Measurements from ENCODE around the gene SDR42E2.

The SDR42E2 gene

DNA sequence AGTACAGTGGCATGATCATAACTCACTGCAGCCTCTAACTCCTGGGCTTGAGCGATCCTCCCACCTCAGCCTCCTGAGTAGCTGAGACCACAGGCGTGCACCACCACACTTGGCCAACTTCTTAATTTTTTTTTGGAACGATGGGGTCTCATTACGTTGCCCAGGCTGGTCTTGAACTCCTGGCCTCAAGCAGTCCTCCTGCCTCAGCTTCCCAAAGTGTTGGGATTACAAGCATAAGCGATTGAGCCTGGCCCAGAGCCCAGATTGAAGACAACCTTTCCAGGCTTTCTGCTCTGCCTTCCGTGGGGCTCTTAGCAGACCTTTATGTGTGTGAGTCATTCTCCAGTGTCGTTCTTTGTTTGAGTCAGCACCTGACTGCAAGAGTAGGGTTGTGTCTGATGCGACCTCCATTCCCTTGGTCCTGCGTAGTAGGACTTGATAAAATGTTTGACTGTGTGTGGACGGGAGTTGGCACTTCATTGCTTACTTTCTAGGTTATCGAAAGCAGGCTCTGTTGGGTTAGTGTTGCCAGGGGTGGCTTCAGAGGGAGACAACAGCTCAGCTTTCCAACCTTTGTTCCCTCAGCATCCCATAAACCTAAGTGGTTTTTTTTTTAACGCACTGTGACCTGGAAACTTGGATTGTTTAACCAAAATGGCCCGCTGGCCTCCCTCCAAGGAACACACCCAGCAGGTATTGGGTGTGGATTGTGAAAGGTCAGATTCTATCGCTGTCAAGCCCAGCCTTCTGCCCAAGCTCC lies 70.2 kb downstream of the SDR42E2 start (continued):
- no peak for TF ChIP-seq ZNF548 (tag by site-specific recombination; IDR thresholded peaks at IDR 0.05)
- peak; percentile 72 for TF ChIP-seq ZNF10 (tag by site-specific recombination; IDR thresholded peaks at IDR 0.05)
- no peak for TF ChIP-seq ZNF670 (tag by site-specific recombination; IDR thresholded peaks at IDR 0.05; ENCODE audit: low read depth)
- TF ChIP-seq ZNF274 (IDR thresholded peaks at IDR 0.05; ENCODE audit: low read length), result no peak
- no peak for TF ChIP-seq ZNF274 (tag by site-specific recombination; IDR thresholded peaks at IDR 0.05; ENCODE audit: borderline replicate concordance)
- peak; percentile 61; the same call in 1 of the 2 replicates for TF ChIP-seq ZEB2 (tag by site-specific recombination; IDR thresholded peaks at IDR 0.05)
- TF ChIP-seq, protein P1, sequence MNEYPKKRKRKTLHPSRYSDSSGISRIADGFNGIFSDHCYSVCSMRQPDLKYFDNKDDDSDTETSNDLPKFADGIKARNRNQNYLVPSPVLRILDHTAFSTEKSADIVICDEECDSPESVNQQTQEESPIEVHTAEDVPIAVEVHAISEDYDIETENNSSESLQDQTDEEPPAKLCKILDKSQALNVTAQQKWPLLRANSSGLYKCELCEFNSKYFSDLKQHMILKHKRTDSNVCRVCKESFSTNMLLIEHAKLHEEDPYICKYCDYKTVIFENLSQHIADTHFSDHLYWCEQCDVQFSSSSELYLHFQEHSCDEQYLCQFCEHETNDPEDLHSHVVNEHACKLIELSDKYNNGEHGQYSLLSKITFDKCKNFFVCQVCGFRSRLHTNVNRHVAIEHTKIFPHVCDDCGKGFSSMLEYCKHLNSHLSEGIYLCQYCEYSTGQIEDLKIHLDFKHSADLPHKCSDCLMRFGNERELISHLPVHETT (tag by site-specific recombination; IDR thresholded peaks at IDR 0.05), result no peak; the same call in 1 of the 2 replicates
- TF ChIP-seq ZNF112 (tag by site-specific recombination; IDR thresholded peaks at IDR 0.05), result no peak
- TF ChIP-seq, protein P2, sequence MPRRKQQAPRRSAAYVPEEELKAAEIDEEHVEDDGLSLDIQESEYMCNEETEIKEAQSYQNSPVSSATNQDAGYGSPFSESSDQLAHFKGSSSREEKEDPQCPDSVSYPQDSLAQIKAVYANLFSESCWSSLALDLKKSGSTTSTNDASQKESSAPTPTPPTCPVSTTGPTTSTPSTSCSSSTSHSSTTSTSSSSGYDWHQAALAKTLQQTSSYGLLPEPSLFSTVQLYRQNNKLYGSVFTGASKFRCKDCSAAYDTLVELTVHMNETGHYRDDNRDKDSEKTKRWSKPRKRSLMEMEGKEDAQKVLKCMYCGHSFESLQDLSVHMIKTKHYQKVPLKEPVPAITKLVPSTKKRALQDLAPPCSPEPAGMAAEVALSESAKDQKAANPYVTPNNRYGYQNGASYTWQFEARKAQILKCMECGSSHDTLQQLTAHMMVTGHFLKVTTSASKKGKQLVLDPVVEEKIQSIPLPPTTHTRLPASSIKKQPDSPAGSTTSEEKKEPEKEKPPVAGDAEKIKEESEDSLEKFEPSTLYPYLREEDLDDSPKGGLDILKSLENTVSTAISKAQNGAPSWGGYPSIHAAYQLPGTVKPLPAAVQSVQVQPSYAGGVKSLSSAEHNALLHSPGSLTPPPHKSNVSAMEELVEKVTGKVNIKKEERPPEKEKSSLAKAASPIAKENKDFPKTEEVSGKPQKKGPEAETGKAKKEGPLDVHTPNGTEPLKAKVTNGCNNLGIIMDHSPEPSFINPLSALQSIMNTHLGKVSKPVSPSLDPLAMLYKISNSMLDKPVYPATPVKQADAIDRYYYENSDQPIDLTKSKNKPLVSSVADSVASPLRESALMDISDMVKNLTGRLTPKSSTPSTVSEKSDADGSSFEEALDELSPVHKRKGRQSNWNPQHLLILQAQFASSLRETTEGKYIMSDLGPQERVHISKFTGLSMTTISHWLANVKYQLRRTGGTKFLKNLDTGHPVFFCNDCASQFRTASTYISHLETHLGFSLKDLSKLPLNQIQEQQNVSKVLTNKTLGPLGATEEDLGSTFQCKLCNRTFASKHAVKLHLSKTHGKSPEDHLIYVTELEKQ (tag by site-specific recombination; IDR thresholded peaks at IDR 0.05; ENCODE audit: borderline replicate concordance), result peak; percentile 95
- TF ChIP-seq, protein P3, sequence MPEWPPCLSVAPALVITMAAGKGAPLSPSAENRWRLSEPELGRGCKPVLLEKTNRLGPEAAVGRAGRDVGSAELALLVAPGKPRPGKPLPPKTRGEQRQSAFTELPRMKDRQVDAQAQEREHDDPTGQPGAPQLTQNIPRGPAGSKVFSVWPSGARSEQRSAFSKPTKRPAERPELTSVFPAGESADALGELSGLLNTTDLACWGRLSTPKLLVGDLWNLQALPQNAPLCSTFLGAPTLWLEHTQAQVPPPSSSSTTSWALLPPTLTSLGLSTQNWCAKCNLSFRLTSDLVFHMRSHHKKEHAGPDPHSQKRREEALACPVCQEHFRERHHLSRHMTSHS (tag by site-specific recombination; IDR thresholded peaks at IDR 0.05), result peak; percentile 88; the same call in 1 of the 2 replicates
- TF ChIP-seq ZNF175 (tag by site-specific recombination; IDR thresholded peaks at IDR 0.05), result no peak
- TF ChIP-seq, protein P4, sequence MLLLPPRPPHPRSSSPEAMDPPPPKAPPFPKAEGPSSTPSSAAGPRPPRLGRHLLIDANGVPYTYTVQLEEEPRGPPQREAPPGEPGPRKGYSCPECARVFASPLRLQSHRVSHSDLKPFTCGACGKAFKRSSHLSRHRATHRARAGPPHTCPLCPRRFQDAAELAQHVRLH (tag by site-specific recombination; IDR thresholded peaks at IDR 0.05), result peak; percentile 67
- TF ChIP-seq ZFP41 (tag by site-specific recombination; IDR thresholded peaks at IDR 0.05; ENCODE audit: borderline replicate concordance), result no peak
- TF ChIP-seq SETDB1 (IDR thresholded peaks at IDR 0.05; ENCODE audit: insufficient read length, low read length), result no peak
- peak; percentile 17; the same call in 1 of the 2 replicates for TF ChIP-seq ZNF660 (tag by site-specific recombination; IDR thresholded peaks at IDR 0.05)
- TF ChIP-seq ZSCAN23 (tag by site-specific recombination; IDR thresholded peaks at IDR 0.05), result no peak; the same call in none of the 2 replicates
- TF ChIP-seq YY1 (tag by site-specific recombination; IDR thresholded peaks at IDR 0.05), result peak; percentile 80
- TF ChIP-seq, protein P5, sequence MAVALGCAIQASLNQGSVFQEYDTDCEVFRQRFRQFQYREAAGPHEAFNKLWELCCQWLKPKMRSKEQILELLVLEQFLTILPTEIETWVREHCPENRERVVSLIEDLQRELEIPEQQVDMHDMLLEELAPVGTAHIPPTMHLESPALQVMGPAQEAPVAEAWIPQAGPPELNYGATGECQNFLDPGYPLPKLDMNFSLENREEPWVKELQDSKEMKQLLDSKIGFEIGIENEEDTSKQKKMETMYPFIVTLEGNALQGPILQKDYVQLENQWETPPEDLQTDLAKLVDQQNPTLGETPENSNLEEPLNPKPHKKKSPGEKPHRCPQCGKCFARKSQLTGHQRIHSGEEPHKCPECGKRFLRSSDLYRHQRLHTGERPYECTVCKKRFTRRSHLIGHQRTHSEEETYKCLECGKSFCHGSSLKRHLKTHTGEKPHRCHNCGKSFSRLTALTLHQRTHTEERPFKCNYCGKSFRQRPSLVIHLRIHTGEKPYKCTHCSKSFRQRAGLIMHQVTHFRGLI (tag by site-specific recombination; IDR thresholded peaks at IDR 0.05), result peak; percentile 96
- TF ChIP-seq, protein P6, sequence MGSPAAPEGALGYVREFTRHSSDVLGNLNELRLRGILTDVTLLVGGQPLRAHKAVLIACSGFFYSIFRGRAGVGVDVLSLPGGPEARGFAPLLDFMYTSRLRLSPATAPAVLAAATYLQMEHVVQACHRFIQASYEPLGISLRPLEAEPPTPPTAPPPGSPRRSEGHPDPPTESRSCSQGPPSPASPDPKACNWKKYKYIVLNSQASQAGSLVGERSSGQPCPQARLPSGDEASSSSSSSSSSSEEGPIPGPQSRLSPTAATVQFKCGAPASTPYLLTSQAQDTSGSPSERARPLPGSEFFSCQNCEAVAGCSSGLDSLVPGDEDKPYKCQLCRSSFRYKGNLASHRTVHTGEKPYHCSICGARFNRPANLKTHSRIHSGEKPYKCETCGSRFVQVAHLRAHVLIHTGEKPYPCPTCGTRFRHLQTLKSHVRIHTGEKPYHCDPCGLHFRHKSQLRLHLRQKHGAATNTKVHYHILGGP (tag by site-specific recombination; IDR thresholded peaks at IDR 0.05), result 0 out of 2 replicates have a peak, but pooled peaks have one; percentile 42
- TF ChIP-seq TRIM28 (IDR thresholded peaks at IDR 0.05; ENCODE audit: borderline replicate concordance, low read length), result peak; percentile 91
- TF ChIP-seq, protein P7, sequence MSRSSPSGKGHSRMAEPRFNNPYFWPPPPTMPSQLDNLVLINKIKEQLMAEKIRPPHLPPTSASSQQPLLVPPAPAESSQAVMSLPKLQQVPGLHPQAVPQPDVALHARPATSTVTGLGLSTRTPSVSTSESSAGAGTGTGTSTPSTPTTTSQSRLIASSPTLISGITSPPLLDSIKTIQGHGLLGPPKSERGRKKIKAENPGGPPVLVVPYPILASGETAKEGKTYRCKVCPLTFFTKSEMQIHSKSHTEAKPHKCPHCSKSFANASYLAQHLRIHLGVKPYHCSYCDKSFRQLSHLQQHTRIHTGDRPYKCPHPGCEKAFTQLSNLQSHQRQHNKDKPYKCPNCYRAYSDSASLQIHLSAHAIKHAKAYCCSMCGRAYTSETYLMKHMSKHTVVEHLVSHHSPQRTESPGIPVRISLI (tag by site-specific recombination; IDR thresholded peaks at IDR 0.05), result 0 out of 2 replicates have a peak, but pooled peaks have one; percentile 64
- peak; percentile 65; the same call in 1 of the 2 replicates for TF ChIP-seq ZBTB7A (tag by site-specific recombination; IDR thresholded peaks at IDR 0.05; ENCODE audit: low read depth)
- TF ChIP-seq ZNF302 (tag by site-specific recombination; IDR thresholded peaks at IDR 0.05; ENCODE audit: low read depth), result 0 out of 2 replicates have a peak, but pooled peaks have one; percentile 27
- TF ChIP-seq, protein P8, sequence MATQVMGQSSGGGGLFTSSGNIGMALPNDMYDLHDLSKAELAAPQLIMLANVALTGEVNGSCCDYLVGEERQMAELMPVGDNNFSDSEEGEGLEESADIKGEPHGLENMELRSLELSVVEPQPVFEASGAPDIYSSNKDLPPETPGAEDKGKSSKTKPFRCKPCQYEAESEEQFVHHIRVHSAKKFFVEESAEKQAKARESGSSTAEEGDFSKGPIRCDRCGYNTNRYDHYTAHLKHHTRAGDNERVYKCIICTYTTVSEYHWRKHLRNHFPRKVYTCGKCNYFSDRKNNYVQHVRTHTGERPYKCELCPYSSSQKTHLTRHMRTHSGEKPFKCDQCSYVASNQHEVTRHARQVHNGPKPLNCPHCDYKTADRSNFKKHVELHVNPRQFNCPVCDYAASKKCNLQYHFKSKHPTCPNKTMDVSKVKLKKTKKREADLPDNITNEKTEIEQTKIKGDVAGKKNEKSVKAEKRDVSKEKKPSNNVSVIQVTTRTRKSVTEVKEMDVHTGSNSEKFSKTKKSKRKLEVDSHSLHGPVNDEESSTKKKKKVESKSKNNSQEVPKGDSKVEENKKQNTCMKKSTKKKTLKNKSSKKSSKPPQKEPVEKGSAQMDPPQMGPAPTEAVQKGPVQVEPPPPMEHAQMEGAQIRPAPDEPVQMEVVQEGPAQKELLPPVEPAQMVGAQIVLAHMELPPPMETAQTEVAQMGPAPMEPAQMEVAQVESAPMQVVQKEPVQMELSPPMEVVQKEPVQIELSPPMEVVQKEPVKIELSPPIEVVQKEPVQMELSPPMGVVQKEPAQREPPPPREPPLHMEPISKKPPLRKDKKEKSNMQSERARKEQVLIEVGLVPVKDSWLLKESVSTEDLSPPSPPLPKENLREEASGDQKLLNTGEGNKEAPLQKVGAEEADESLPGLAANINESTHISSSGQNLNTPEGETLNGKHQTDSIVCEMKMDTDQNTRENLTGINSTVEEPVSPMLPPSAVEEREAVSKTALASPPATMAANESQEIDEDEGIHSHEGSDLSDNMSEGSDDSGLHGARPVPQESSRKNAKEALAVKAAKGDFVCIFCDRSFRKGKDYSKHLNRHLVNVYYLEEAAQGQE (tag by site-specific recombination; IDR thresholded peaks at IDR 0.05), result no peak
- no peak for TF ChIP-seq ZNF157 (tag by site-specific recombination; IDR thresholded peaks at IDR 0.05)

All from HEK293 (cell line).